Activated CD4-positive, alpha-beta T cell treated with anti-CD3 and anti-CD28 coated beads for 24 hours (primary cell): ENCODE data around the gene ACRV1.

Experiments used
- DNase-seq, 2 donors: peaks; one replicate each; pipeline ENCODE4 v3.0.0-alpha.2; 2020; ENCODE audit warnings: low read depth in 2 of 2

ACRV1 gene

DNA sequence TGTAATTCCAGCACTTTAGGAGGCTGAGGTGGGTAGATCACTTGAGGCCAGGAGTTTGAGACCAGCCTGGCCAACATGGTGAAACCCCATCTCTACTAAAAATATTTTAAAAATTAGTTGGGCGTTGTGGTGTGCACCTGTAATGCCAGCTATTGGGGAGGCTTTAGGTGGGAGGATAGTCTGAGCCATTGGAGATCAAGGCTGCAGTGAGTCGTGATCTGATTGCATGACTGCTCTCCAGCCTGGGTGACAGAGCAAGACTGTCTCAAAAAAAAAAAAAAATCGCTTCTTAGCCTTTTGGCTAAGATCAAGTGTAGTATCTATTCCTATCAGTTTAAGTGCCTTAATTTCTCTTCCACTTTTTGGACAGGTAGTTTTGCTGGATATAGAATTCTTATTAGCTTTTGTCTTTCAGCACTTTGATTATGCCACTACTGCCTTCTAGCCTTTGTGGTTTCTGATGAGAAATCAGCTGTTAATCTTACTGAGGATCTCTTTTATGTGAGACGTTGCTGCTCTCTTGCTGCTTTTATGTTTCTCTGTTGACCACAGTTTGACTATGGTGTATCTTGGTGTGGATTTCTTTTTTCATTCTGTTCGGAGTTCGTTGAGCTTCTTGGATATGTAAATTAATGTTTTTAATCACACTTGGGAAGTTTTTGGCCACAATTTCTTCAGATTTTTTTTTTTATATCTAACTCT lies 31.0 kb downstream of the ACRV1 start:
- no peak for DNase-seq

DNA sequence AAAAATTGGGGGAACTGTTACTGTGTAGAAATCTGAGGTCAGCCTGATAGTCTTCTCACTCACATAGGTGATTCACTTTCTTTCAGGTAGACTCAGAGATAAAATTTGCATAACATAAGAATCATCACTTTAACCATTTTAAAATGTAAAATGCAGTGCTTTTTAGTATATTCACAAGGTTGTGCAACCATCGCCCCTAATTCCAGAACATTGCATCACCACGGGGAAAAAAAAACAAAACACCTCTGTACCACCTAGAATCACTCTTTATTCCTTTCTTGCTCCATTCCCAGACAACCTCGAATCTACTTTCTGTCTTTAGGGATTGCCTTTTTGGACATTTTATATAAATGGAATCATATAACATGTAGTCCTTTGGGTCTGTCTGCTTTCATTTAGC lies 34.8 kb downstream of the ACRV1 start:
- no peak for DNase-seq

DNA sequence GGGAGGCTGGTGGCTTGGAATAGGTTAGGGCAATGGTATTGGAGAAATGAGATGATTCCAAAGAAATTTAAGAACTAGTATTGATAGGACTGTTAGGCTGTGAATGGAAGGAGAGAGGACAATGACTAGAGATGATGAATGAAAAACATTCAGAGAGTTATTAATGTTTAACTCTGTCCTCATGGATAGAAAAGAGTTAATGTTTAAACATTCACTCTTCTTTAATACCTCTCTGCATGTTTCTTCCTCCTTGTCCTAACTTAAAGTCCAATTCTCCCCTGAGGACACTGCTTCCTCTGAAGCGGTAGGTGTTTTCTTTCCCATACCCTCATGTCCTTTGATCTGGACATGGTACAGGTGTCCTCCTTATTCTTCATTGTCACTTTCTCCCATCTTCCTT lies 42.3 kb downstream of the ACRV1 start:
- DNase-seq: no peak

DNA sequence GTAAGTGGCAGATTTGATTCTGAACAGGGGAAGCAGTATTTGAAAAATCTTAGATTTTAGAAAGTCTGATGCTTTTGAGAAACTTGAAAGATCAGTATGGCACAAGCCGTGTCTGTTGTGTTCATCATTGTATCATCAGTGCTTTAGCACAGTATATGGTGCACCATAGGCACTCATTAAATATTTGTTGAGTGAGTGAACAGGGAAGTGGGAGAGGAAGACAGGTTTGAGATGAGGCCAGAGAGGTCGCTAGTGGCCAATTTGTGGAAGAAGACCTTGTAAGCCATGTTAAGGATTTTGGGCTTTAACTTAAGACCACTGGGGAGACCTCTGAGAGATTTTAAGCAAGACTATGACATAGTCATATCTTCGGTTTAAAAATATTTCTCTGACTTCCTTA lies 42.8 kb downstream of the ACRV1 start:
- no peak for DNase-seq

DNA sequence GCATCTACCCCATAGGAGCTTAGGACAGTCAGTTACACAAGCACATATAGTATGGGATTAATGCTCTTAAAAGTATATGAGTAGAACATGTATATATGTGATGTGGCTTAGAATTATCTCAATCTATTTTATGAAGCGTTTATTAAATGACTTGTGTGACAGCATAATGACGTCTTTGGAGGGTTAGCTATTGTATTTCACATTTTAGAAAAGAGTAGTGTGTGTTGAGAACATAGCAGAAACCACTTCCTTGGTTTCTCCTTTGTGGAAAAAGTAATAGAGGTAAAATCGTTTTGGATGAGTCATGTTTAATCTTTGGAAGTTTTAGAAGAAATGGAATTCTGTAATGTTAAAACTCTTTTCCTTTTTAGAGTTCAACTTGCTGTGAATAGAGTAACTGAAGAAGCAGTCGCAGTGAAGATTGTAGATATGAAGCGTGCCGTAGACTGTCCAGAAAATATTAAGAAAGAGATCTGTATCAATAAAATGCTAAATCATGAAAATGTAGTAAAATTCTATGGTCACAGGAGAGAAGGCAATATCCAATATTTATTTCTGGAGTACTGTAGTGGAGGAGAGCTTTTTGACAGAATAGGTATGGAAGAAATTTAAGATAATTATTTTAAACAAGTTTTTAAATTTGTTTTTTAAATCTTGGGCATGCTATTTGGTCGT lies 53.3 kb downstream of the ACRV1 start:
- DNase-seq: no peak

DNA sequence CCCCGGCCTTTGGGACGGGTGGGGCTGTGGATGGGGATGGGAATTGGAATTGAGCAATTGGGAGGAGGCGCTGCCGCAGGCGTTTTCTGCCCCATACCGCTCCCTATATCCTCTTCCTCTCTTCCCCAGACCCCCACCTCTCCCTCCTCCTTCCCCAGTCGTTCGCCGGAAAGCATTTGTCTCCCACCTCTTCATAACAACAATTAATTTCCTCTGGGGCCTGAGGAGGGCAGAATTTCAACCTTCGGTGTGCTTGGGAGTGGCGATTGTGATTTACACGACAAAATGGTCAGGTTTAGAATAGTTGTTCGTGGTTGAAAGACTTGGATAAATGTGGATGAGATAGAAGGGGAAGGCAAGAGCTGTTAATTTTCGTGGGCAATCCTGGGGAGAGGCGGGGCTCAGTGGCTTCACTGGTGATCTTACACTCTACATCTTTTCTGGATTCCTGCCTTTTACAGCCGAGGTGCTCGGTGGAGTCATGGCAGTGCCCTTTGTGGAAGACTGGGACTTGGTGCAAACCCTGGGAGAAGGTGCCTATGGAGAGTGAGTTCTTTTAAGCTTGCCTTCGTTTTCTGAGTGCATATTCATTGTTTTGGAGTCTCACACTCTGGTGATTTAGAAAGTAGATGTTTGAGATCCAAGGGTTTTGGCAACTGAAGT lies 54.2 kb downstream of the ACRV1 start:
- peak in 1 of 2 donors; percentile 3 for DNase-seq

DNA sequence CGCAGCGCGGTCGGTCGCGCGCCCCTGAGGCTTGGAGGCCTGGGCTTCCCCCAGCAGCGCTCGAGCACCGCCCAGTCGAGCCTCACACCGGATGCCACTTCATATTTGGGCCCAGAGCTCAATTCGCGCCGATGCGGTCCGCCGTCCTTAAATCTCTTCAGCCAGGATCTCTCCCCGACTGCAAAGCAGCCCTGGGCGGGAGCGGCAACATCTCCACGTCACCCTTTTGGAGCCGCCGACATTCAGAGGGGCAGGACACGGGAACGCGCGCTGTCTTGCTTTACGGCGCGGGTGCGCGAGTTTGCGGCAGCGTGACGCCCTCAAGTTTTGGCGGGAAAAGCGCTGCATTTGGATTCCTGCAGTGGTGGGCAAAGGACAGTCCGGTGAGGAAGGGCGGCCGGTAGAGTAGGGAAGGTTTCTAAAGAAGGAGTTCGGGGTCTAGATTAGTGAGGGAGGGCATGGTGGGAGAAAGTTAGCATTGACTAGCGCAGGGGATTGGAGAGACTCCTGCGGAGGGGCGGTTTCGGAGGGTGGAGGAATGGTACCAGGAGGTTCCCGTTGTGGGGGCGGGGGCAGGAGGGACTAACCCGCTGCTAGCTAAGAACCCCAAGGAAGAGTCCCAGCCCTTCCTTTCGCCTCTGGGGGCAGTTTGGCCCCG lies 54.9 kb downstream of the ACRV1 start:
- peak; percentile 74 to 85 for DNase-seq

DNA sequence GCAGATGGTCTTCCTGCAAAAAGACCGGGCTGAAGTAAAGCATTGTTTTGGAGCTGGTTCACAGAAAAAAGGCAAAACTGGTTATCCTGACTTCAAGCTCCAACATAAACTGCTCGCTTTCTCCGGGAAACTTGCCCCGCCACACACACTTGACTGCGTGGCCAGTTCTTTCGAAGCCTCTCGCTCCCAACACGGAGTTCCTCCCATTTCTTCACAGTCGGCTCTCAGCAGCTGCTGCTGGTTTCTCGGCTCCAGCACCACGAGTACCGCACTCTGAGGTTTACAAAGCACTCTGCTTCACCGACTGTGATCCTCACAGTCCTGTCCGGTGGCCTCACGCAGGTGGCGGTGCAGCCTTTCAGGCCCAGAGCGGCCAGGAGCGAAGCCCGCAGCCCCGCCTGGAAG lies 55.4 kb downstream of the ACRV1 start:
- no peak for DNase-seq

DNA sequence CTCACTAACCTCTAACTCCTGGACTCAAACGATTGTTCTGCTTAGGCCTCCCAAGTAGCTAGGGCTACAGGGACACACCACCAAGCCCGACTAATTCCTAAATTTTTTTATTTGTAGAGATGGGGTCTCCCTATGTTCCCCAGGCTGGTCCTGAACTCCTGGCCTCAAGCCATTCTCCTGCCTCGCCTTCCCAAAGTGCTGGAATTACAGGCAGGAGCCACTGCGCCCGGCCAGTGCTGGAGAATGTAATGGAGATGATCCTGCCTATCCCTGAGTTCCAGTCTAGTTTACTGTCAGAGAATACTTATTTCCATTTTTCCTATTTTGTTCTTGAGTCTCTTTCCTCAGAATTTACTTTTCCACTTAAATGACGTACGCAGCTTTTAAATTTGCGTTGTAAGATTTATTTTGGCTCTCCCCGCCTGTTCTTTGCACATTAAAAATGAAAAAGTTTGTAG lies 55.9 kb downstream of the ACRV1 start, which contains the start of gene CHEK1:
Gene CHEK1, plus strand, starts transcription at position 408 of the 458 bp plus-strand sequence. CDS start 1,606 bp downstream, outside the sequence.
- no peak for DNase-seq

DNA sequence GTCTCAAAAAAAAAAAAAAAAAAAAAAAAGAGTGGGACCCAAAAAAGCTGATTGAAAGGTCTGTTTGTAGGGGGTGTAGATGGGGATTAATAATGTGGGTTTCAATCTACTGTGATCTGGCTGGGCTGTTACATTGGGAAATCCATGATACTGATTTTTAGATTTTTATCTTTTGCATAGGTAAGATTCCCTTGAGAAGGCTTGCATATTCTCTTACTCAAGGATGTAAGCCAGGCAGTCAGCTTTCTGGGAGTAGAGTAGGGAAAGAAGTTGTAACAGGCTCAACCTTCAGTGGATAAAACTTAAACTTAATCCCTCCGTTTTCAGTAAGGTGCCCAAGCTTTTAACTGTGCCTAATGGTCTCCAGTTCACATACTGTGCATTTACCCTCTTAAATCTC lies 57.6 kb downstream of the ACRV1 start:
- no peak for DNase-seq

DNA sequence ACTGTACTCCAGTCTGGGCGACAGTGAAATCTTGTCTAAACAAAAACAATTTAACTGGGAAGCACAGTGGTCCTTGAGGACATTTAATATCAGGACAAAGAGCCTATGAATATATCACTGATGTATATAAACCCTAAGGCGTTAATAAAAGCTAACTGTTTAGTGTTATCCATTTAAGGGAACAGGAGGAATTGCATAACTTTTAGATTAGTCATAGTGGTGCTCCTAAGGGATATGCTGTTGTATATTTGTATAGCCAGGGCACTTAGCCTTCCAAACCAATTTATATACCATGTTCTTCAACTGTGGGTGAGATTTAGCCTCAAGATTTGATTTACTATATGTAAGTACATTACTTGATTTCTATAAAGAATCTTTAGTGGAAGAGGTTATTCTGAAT lies 58.7 kb downstream of the ACRV1 start:
- DNase-seq: no peak
